GM12801 (cell line): ENCODE measurements around the gene RHOG.

Experiments used
- TF ChIP-seq, protein P1 (sequence below): IDR thresholded peaks from one replicate; pipeline ENCODE4 v1.5.1; 2011; ENCODE audit warnings: control low read depth; ENCODE audit not compliant: insufficient read length; ENCODE audit errors: extremely low read depth

The RHOG gene

GRCh38 chr11:3867209-3868091 is 26.7 kb upstream of the RHOG start:
- TF ChIP-seq, protein P1, sequence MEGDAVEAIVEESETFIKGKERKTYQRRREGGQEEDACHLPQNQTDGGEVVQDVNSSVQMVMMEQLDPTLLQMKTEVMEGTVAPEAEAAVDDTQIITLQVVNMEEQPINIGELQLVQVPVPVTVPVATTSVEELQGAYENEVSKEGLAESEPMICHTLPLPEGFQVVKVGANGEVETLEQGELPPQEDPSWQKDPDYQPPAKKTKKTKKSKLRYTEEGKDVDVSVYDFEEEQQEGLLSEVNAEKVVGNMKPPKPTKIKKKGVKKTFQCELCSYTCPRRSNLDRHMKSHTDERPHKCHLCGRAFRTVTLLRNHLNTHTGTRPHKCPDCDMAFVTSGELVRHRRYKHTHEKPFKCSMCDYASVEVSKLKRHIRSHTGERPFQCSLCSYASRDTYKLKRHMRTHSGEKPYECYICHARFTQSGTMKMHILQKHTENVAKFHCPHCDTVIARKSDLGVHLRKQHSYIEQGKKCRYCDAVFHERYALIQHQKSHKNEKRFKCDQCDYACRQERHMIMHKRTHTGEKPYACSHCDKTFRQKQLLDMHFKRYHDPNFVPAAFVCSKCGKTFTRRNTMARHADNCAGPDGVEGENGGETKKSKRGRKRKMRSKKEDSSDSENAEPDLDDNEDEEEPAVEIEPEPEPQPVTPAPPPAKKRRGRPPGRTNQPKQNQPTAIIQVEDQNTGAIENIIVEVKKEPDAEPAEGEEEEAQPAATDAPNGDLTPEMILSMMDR, result no peak

- TF ChIP-seq, protein P1, result no peak
Observed at GRCh38 chr11:3866836-3867208, 26.1 kb upstream of the RHOG start.

DNA sequence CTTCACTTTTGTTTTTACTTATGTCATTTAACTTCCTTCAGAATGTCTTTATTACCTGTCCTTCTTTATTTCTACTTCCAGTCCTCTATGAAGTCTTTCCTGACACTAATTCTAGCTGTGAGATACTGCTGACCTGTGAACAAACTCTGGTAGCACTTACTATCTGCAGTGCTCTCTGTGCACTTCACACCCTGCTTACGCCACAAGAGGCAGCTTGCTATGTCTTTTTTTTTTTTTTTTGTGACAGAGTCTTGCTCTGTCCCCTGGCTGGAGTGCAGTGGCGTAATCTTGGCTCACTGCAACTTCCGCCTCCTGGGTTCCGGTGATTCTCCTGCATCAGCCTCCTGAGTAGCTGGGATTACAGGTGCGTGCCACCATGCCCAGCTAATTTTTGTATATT is 25.4 kb upstream of the RHOG start:
- TF ChIP-seq, protein P1, result no peak

DNA sequence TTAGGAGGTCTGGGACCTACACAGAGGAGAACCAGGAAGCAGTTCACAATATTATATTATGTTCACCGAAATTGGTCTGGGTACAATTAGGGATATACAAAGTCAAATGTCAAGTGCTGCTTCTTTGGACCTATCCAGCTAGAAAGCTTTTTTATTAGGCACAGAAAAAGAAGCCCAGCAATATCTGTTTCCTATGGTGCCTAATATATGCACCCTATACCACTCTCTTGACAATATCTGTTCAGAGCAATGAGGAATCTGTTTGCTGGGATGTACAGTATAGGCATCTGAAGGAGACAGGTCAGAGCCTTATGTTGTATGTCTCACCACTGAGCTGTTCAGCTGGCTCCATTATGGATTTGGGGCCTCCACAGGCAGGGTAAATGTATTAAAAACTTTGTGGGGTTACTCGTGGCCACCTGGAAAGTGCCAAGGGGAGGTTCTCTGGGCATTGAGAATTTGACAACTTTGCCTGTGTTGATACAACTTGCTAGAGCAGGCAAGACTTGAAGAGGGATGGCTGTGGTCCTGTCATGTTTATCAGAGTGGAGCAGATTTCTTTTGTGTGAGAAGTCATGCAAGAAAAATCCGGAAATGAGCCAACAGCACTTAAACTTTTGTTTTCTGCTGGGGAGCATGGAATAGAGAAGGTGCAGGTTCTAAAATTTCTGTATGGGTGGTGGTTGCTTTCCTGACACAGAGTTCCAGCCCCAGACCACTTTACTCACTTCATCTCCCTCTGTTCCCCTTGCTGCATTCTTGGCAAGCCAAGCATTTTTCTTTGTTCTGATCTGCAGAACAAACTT is 24.8 kb upstream of the RHOG start:
- TF ChIP-seq, protein P1, result no peak

GRCh38 chr11:3861683-3862082 is 20.9 kb upstream of the RHOG start:
- TF ChIP-seq, protein P1, result no peak

GRCh38 chr11:3860375-3860774 is 19.6 kb upstream of the RHOG start:
- TF ChIP-seq, protein P1, result no peak

DNA sequence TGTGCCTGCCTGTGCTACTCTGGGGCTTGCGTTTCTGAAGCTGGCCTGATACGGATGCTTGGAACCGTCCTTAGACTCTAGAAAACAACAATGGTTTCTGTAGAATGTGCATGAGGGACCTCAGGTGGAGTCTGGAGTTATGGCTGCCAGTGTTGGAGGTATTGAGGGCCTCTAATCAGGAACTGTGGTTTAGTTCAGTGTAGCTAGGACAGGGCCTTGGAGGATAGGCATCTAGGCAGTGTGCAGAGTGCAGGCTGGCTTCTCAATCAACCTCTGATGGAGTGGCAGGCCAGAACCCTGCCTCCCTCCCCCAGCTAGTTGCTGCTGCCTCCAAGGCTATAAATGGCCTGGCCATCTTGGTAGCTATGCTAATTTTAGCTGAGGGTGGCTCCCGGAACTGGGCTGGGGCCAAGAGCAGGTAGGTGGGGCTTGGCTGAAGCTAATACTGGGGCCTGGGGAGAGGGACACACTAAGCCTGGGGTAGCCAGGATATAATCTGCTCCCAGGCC is 18.7 kb upstream of the RHOG start:
- TF ChIP-seq, protein P1, result no peak
